Measurements from ENCODE around the gene HYI. TPM values are rescaled to one million over a fixed set of nuclear protein-coding genes. Genes with fewer than 3 reads are reported as not detected.
"Not testable (repeated sequence)": the region's sequence is repeated elsewhere in the genome, so short reads cannot be mapped to it uniquely, and the experiment has no call there.

The HYI gene
- total and polyA plus RNA-seq, 2 donors from 2014 or later, result 50.5 to 91.2 TPM

GRCh38 chr1:43414634-43415223, 39.0 kb downstream of the HYI start:
- FAIRE-seq (no peak), DNase-seq (peak in 4 of 5 donors; percentile 52 to 75 (median 58))
- peak; percentile 62 for TF ChIP-seq CTCF (IDR thresholded peaks at IDR 0.05; ENCODE audit: borderline replicate concordance, extremely low read depth, insufficient read depth)
- Histone ChIP-seq H3K9ac (ENCODE audit: low read length in 3 of 3) (no peak overlapping the region), H3K9me3 (ENCODE audit: control insufficient read depth in 2 of 3, insufficient read depth in 1 of 3, low read length in 3 of 3) (no peaks in the 10 kb centered on the region), H3K27me3 (ENCODE audit: control insufficient read depth, insufficient read depth, low read length) (no peaks in the 10 kb centered on the region), H3K4me1 (ENCODE audit: control insufficient read depth in 2 of 3, insufficient read depth in 2 of 3, low read depth in 1 of 3, low read length in 3 of 3) (peaks cover 0 to 5% (median 0%) of the 10 kb centered on the region in 3 donors), H3K4me3 (ENCODE audit: low read length in 3 of 3) (no peak overlapping the region), H3K27ac (ENCODE audit: low read depth in 2 of 2, low read length in 2 of 2) (no peak overlapping the region), H3K36me3 (ENCODE audit: control insufficient read depth in 2 of 3, insufficient read depth in 3 of 3, low read length in 3 of 3) (peaks cover 0 to 34% (median 11%) of the 10 kb centered on the region in 3 donors)
- intact Hi-C loops (cut with DNase I), result no loop called here

DNA sequence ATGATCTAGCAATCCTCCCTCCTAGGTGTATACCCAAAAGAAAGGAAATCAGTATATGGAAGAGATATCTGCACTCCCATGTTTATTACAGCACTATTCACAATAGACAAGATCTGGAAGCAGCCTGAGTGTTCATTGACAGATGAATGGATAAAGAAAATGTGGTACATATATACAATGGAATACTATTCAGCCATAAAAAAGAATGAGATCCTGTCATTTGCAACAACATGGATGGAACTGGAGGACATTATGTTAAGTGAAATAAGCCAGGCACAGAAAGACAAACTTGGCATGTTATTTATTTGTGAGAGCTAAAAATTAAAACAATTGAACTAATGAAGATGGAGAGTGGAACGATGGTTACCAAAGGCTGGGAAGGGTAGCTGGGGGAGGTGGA, 40.3 kb downstream of the HYI start:
- DNase-seq; H3K27ac ChIP-seq (ENCODE audit: low read depth in 2 of 2, low read length in 2 of 2); H3K9me3 ChIP-seq (ENCODE audit: control insufficient read depth in 2 of 3, insufficient read depth in 1 of 3, low read length in 3 of 3); FAIRE-seq; H3K27me3 ChIP-seq (ENCODE audit: control insufficient read depth, insufficient read depth, low read length); H3K4me3 ChIP-seq (ENCODE audit: low read length in 3 of 3); intact Hi-C loops (cut with DNase I); H3K9ac ChIP-seq (ENCODE audit: low read length in 3 of 3); H3K4me1 ChIP-seq (ENCODE audit: control insufficient read depth in 2 of 3, insufficient read depth in 2 of 3, low read depth in 1 of 3, low read length in 3 of 3): not testable (repeated sequence)
- H3K36me3 ChIP-seq (ENCODE audit: control insufficient read depth in 2 of 3, insufficient read depth in 3 of 3, low read length in 3 of 3), result peaks cover 0 to 27% (median 10%) of the 10 kb centered on the region in 3 donors

DNA sequence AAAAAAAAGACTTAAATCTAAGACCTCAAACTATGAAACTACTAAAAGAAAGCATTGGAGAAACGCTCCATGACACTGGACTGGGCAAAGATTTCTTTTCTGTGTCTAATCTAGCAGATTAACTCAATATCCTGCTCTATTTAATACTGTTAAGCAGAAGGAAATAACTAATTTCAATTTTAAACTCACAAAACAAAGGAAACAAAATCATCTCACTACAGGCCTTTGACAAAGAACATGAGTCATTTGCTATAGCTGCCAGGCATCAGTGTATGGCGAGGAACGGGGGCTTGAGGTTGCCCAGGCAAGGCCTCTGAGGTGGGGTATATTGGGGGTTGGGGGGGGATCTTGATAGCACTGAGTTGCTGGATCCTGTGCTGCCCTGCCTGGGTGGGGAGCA, 43.2 kb downstream of the HYI start:
- peaks cover 0 to 25% (median 11%) of the 10 kb centered on the region in 3 donors for H3K36me3 ChIP-seq (ENCODE audit: control insufficient read depth in 2 of 3, insufficient read depth in 3 of 3, low read length in 3 of 3)
- FAIRE-seq, result no peak

GRCh38 chr1:43405876-43406234, 47.9 kb downstream of the HYI start:
- Histone ChIP-seq H3K4me3 (ENCODE audit: low read length in 3 of 3) (no peak overlapping the region), H3K27me3 (ENCODE audit: control insufficient read depth, insufficient read depth, low read length) (no peaks in the 10 kb centered on the region), H3K9me3 (ENCODE audit: control insufficient read depth in 2 of 3, insufficient read depth in 1 of 3, low read length in 3 of 3) (no peaks in the 10 kb centered on the region), H3K36me3 (ENCODE audit: control insufficient read depth in 2 of 3, insufficient read depth in 3 of 3, low read length in 3 of 3) (peaks cover 0 to 52% (median 26%) of the 10 kb centered on the region in 3 donors), H3K27ac (ENCODE audit: low read depth in 2 of 2, low read length in 2 of 2) (peak overlapping the region in 1 of 2 donors; percentile 1), H3K4me1 (ENCODE audit: control insufficient read depth in 2 of 3, insufficient read depth in 2 of 3, low read depth in 1 of 3, low read length in 3 of 3) (peaks cover 0 to 5% (median 0%) of the 10 kb centered on the region in 3 donors), H3K9ac (ENCODE audit: low read length in 3 of 3) (no peak overlapping the region)
- DNase-seq (no peak), FAIRE-seq (no peak)
- TF ChIP-seq CTCF (IDR thresholded peaks at IDR 0.05; ENCODE audit: borderline replicate concordance, extremely low read depth, insufficient read depth), result no peak
- intact Hi-C loops (cut with DNase I), result no loop called here

More for the DNA sequence above, 43.2 kb downstream of the HYI start:
- no peaks in the 10 kb centered on the region for H3K9me3 ChIP-seq (ENCODE audit: control insufficient read depth in 2 of 3, insufficient read depth in 1 of 3, low read length in 3 of 3)
- no peak for DNase-seq
- no peak overlapping the region for H3K27ac ChIP-seq (ENCODE audit: low read depth in 2 of 2, low read length in 2 of 2)
- no peak overlapping the region for H3K4me3 ChIP-seq (ENCODE audit: low read length in 3 of 3)
- peaks cover 0 to 1% (median 0%) of the 10 kb centered on the region in 3 donors for H3K4me1 ChIP-seq (ENCODE audit: control insufficient read depth in 2 of 3, insufficient read depth in 2 of 3, low read depth in 1 of 3, low read length in 3 of 3)
- no peak overlapping the region for H3K9ac ChIP-seq (ENCODE audit: low read length in 3 of 3)
- intact Hi-C loops (cut with DNase I), result no loop called here
- no peak for TF ChIP-seq CTCF (IDR thresholded peaks at IDR 0.05; ENCODE audit: borderline replicate concordance, extremely low read depth, insufficient read depth)
- H3K27me3 ChIP-seq (ENCODE audit: control insufficient read depth, insufficient read depth, low read length), result no peaks in the 10 kb centered on the region
